HepG2 (cell line): ENCODE data around the gene EPB41L4A.

Experiments used
- BHLHE40 ChIP-seq: IDR thresholded peaks from 2 replicates; pipeline ENCODE4 v1.6.1; 2011; ENCODE audit warnings: low read length, improper control_type of control experiment
- CBX5 ChIP-seq: sonication (generic); formaldehyde crosslinking; IDR thresholded peaks from 2 replicates; pipeline ENCODE4 v1.4.0; 2020; ENCODE audit warnings: missing genetic modification reagents, borderline replicate concordance
- CHD2 ChIP-seq: IDR thresholded peaks from 2 replicates; pipeline ENCODE4 v1.6.1; 2011; ENCODE audit warnings: low read depth, low read length, improper control_type of control experiment
- HCFC1 ChIP-seq: fragments of 150-350 bp; IDR thresholded peaks from 2 replicates; pipeline ENCODE4 v1.6.1; 2014; ENCODE audit warnings: low read depth, low read length
- TGIF2 ChIP-seq: IDR thresholded peaks from 2 replicates; pipeline ENCODE4 v1.6.1; 2016; ENCODE audit warnings: control low read depth, missing compliant biosample characterization
- ZKSCAN5 ChIP-seq: sonication (generic); formaldehyde crosslinking; IDR thresholded peaks from 2 replicates; pipeline ENCODE4 v1.5.1; 2020; ENCODE audit warnings: mild to moderate bottlenecking, missing genetic modification reagents
- TF ChIP-seq, protein P1 (sequence below): sonication (generic); formaldehyde crosslinking; IDR thresholded peaks from 2 replicates; pipeline ENCODE4 v1.4.0; 2020; ENCODE audit warnings: mild to moderate bottlenecking, missing genetic modification reagents
- TF ChIP-seq, protein P2 (sequence below): sonication (generic); formaldehyde crosslinking; IDR thresholded peaks from 2 replicates; pipeline ENCODE4 v1.5.0; 2020; ENCODE audit warnings: mild to moderate bottlenecking, missing genetic modification reagents, moderate library complexity
- TF ChIP-seq, protein P3 (sequence below): sonication (generic); formaldehyde crosslinking; IDR thresholded peaks from 2 replicates; pipeline ENCODE4 v1.5.0; 2020; ENCODE audit warnings: missing genetic modification reagents

GRCh38 chr5:112346411-112347044 lies 72.5 kb downstream of the EPB41L4A start:
- TF ChIP-seq, protein P1, sequence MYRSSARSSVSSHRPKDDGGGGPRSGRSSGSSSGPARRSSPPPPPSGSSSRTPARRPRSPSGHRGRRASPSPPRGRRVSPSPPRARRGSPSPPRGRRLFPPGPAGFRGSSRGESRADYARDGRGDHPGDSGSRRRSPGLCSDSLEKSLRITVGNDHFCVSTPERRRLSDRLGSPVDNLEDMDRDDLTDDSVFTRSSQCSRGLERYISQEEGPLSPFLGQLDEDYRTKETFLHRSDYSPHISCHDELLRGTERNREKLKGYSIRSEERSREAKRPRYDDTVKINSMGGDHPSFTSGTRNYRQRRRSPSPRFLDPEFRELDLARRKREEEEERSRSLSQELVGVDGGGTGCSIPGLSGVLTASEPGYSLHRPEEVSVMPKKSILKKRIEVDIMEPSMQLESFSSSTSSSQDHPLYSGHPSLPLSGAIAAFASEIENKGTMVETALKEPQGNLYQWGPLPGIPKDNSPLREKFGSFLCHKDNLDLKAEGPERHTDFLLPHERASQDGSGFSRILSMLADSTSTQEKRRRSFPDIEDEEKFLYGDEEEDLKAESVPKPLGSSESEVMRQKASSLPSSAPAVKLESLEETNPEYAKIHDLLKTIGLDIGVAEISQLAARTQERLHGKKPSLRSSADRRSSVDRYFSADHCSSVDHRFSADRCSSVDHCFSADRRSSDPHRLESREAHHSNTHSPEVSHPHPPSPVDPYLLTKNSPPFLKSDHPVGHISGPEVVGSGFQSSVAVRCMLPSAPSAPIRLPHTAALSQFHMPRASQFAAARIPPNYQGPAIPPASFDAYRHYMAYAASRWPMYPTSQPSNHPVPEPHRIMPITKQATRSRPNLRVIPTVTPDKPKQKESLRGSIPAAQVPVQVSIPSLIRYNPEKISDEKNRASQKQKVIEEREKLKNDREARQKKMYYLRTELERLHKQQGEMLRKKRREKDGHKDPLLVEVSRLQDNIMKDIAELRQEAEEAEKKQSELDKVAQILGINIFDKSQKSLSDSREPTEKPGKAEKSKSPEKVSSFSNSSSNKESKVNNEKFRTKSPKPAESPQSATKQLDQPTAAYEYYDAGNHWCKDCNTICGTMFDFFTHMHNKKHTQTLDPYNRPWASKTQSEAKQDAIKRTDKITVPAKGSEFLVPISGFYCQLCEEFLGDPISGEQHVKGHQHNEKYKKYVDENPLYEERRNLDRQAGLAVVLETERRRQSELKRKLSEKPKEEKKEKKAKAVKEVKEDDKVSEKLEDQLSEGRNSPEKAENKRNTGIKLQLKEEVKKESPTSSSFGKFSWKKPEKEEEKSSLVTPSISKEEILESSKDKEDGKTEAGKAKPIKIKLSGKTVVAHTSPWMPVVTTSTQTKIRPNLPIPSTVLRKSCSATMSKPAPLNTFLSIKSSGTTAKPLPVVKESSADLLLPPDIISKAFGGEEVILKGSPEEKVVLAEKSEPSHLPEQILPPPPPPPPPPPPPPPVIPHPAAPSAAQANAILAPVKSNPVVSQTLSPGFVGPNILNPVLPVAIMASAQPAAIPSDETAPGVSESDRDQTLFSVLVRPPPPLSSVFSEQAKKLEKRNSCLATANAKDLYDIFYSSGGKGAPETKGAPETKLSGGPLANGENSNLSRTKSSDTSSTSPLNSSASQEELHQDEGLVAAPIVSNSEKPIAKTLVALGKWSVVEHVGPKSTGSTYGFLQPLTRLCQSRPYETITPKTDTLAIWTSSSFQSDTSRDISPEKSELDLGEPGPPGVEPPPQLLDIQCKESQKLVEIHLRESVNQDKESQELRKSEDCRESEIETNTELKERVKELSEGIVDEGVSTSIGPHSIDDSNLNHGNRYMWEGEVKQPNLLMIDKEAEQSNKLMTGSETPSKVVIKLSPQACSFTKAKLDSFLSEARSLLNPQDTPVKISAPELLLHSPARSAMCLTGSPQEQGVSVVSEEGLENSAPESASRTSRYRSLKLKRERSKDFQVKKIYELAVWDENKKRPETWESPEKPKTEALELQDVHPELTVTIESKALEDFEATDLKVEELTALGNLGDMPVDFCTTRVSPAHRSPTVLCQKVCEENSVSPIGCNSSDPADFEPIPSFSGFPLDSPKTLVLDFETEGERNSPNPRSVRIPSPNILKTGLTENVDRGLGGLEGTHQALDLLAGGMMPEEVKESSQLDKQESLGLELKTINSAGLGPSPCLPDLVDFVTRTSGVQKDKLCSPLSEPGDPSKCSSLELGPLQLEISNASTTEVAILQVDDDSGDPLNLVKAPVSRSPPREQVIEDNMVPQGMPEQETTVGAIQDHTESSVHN = no peak
- TF ChIP-seq HCFC1 (no peak), CHD2 (no peak), TGIF2 (CRISPR knock-in tag) (no peak), CBX5 (no peak), BHLHE40 (no peak), ZKSCAN5 (CRISPR knock-in tag) (no peak)
- TF ChIP-seq, protein P2, sequence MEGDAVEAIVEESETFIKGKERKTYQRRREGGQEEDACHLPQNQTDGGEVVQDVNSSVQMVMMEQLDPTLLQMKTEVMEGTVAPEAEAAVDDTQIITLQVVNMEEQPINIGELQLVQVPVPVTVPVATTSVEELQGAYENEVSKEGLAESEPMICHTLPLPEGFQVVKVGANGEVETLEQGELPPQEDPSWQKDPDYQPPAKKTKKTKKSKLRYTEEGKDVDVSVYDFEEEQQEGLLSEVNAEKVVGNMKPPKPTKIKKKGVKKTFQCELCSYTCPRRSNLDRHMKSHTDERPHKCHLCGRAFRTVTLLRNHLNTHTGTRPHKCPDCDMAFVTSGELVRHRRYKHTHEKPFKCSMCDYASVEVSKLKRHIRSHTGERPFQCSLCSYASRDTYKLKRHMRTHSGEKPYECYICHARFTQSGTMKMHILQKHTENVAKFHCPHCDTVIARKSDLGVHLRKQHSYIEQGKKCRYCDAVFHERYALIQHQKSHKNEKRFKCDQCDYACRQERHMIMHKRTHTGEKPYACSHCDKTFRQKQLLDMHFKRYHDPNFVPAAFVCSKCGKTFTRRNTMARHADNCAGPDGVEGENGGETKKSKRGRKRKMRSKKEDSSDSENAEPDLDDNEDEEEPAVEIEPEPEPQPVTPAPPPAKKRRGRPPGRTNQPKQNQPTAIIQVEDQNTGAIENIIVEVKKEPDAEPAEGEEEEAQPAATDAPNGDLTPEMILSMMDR = no peak
- TF ChIP-seq, protein P3, sequence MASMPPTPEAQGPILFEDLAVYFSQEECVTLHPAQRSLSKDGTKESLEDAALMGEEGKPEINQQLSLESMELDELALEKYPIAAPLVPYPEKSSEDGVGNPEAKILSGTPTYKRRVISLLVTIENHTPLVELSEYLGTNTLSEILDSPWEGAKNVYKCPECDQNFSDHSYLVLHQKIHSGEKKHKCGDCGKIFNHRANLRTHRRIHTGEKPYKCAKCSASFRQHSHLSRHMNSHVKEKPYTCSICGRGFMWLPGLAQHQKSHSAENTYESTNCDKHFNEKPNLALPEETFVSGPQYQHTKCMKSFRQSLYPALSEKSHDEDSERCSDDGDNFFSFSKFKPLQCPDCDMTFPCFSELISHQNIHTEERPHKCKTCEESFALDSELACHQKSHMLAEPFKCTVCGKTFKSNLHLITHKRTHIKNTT (CRISPR knock-in tag) = no peak
